Parathyroid adenoma (tissue), 2 donors: ENCODE results near the gene TOR1AIP1.

Experiments
- H2AFZ ChIP-seq: fragments of 300-600 bp; sonication (generic); one replicate; pipeline ENCODE4 v1.7.0; 2017; ENCODE audit warnings: antibody characterized with exemption, mild to moderate bottlenecking
- H3K27ac ChIP-seq: fragments of 300-600 bp; sonication (generic); one replicate; pipeline ENCODE4 v1.7.0; 2017
- H3K27me3 ChIP-seq: fragments of 300-600 bp; sonication (generic); one replicate; pipeline ENCODE4 v1.7.0; 2017; ENCODE audit warnings: low read length; ENCODE audit not compliant: control insufficient read depth, insufficient read depth
- H3K36me3 ChIP-seq: fragments of 300-600 bp; sonication (generic); one replicate; pipeline ENCODE4 v1.7.0; 2017; ENCODE audit warnings: low read length; ENCODE audit not compliant: control insufficient read depth, insufficient read depth
- H3K4me1 ChIP-seq: fragments of 300-600 bp; sonication (generic); one replicate; pipeline ENCODE4 v1.7.0; 2017; ENCODE audit warnings: control low read depth
- H3K4me2 ChIP-seq: fragments of 300-600 bp; sonication (generic); one replicate; pipeline ENCODE4 v1.7.0; 2017; ENCODE audit warnings: low read length
- H3K4me3 ChIP-seq: fragments of 300-600 bp; sonication (generic); one replicate; pipeline ENCODE4 v1.7.0; 2017; ENCODE audit warnings: low read depth, low read length
- H3K79me2 ChIP-seq: fragments of 300-600 bp; sonication (generic); one replicate; pipeline ENCODE4 v1.7.0; 2017; ENCODE audit warnings: control low read depth
- H3K9ac ChIP-seq: fragments of 300-600 bp; sonication (generic); one replicate; pipeline ENCODE4 v1.7.0; 2017; ENCODE audit warnings: mild to moderate bottlenecking
- H3K9me3 ChIP-seq: fragments of 300-600 bp; sonication (generic); one replicate; pipeline ENCODE4 v1.7.0; 2017; ENCODE audit warnings: low read length; ENCODE audit not compliant: control insufficient read depth
- TF ChIP-seq, protein P1 (sequence below): fragments of 300-600 bp; sonication (generic); IDR thresholded peaks from one replicate; pipeline ENCODE4 v1.7.0; 2017; ENCODE audit warnings: antibody characterized with exemption, mild to moderate bottlenecking
- donor health status: primary hyperparathyroidism.

TOR1AIP1 gene

DNA sequence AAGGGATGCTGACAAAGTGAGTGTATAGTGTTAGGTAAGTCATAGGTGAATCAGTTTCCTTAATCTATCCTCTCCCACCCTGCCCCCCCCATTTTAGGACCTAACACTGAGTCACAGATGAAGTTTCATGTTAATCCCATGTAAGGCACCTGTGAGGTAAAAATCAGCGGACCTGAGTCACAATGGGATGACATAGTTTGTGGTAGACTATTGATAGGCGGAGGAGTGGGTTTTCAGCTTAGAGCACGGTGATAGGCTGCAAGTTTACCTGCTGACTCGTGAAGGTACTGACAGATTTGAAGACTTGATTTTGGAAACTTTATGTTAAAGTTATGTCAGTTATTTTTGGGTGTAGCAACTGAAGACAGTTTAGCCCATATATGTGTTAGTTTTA is 1.7 kb downstream of the TOR1AIP1 start:
- Histone ChIP-seq H3K36me3 (no peaks in the 10 kb centered on the region), H3K27ac (peak overlapping the region; percentile 24), H3K27me3 (no peaks in the 10 kb centered on the region), H3K4me1 (peaks cover 7% of the 10 kb centered on the region), H3K9ac (no peak overlapping the region), H3K4me3 (peak overlapping the region; percentile 97), H3K9me3 (no peaks in the 10 kb centered on the region), H3K4me2 (peak overlapping the region; percentile 88), H2AFZ (no peak overlapping the region), H3K79me2 (peaks cover 16% of the 10 kb centered on the region)
- TF ChIP-seq, protein P1, sequence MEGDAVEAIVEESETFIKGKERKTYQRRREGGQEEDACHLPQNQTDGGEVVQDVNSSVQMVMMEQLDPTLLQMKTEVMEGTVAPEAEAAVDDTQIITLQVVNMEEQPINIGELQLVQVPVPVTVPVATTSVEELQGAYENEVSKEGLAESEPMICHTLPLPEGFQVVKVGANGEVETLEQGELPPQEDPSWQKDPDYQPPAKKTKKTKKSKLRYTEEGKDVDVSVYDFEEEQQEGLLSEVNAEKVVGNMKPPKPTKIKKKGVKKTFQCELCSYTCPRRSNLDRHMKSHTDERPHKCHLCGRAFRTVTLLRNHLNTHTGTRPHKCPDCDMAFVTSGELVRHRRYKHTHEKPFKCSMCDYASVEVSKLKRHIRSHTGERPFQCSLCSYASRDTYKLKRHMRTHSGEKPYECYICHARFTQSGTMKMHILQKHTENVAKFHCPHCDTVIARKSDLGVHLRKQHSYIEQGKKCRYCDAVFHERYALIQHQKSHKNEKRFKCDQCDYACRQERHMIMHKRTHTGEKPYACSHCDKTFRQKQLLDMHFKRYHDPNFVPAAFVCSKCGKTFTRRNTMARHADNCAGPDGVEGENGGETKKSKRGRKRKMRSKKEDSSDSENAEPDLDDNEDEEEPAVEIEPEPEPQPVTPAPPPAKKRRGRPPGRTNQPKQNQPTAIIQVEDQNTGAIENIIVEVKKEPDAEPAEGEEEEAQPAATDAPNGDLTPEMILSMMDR, result no peak

DNA sequence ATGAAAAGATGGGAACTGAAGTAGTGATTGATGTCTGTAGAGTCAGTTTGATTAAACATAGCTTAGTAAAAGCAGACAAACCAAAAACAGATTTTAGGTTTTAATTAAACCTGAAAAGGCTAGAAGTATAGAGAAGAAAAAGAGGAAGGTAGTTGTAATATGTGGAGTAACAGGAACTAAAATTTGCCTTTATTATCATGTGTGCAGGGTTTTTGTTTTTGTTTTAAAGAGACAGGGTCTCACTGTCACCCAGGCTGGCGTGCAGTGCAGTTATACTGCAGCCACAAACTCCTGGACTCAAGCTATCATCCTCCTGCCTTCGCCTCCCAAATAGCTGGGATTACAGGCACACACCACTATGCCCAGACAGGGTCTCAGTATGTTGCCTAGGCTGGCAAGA is 6.0 kb downstream of the TOR1AIP1 start:
- TF ChIP-seq, protein P1, result no peak
- Histone ChIP-seq H3K27ac (no peak overlapping the region), H2AFZ (no peak overlapping the region), H3K9me3 (no peaks in the 10 kb centered on the region), H3K79me2 (peaks cover 18% of the 10 kb centered on the region), H3K27me3 (no peaks in the 10 kb centered on the region), H3K4me2 (no peak overlapping the region), H3K36me3 (no peaks in the 10 kb centered on the region), H3K4me3 (no peak overlapping the region), H3K4me1 (peaks cover 3% of the 10 kb centered on the region), H3K9ac (no peak overlapping the region)

DNA sequence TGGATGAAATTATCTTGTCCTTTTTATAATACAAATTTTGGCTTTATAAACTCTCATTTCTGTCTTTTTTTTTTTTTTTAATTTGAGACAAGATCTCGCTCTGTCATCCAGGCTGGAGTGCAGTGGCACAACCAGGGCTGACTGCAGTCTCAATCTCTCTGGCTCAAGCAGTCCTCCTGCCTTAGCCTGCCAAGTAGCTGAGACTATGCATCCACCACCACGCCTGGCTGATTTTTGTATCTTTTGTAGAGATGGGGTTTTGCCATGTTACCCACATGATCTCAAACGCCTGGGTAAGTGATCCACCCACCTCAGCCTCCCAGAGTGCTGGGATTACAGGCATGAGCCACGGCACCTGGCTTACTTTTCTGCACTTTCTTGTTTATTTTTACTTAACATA is 7.5 kb downstream of the TOR1AIP1 start:
- Histone ChIP-seq H2AFZ (no peak overlapping the region), H3K9me3 (no peaks in the 10 kb centered on the region), H3K4me2 (no peak overlapping the region), H3K9ac (no peak overlapping the region), H3K4me1 (no peaks in the 10 kb centered on the region), H3K4me3 (no peak overlapping the region), H3K27me3 (no peaks in the 10 kb centered on the region), H3K27ac (no peak overlapping the region), H3K36me3 (no peaks in the 10 kb centered on the region), H3K79me2 (peaks cover 15% of the 10 kb centered on the region)
- TF ChIP-seq, protein P1, result no peak

DNA sequence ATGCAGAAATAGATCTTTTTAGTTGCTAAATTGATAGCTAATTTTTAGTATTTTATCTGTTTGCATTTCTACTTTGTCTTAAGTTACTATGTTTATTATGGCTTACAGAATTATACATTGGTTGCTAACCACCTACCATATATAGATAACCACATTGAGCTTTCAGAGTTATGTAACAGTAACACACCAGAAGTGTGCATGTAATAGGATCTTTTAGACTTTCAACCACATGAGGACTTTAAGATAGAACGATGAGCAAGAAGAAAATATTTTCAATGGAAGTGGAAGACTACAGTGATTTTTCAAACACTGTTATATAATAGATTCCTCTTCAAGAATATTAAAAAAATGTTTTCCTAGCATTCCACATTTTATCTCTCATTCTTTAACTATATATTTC is 28.8 kb downstream of the TOR1AIP1 start:
- Histone ChIP-seq H3K4me3 (no peak overlapping the region), H2AFZ (no peak overlapping the region), H3K4me1 (no peaks in the 10 kb centered on the region), H3K36me3 (no peaks in the 10 kb centered on the region), H3K27me3 (no peaks in the 10 kb centered on the region), H3K9me3 (no peaks in the 10 kb centered on the region), H3K9ac (no peak overlapping the region), H3K4me2 (no peak overlapping the region), H3K27ac (no peak overlapping the region), H3K79me2 (no peaks in the 10 kb centered on the region)
- TF ChIP-seq, protein P1, result no peak

DNA sequence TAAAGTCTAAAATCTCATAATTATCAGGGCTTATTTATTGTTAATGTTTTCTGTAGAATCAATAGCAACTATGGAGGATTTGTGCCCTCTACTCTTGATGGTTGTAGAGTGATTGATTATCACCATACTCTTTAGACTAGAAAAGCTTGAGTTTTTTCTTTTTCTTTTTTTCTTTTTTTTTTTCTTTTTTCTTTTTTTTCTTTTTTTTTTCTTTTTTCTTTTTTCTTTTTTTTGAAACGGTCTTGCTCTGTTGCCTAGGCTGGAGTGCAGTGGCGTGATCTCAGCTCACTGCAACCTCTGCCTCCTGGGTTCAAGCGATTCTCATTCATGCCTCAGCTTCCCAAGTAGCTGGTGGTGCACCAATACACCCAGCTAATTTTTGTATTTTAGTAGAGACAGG is 29.7 kb downstream of the TOR1AIP1 start:
- Histone ChIP-seq H2AFZ (no peak overlapping the region), H3K9ac (no peak overlapping the region), H3K79me2 (no peaks in the 10 kb centered on the region), H3K27me3 (no peaks in the 10 kb centered on the region), H3K4me2 (no peak overlapping the region), H3K9me3 (no peaks in the 10 kb centered on the region), H3K27ac (no peak overlapping the region), H3K36me3 (no peaks in the 10 kb centered on the region), H3K4me1 (no peaks in the 10 kb centered on the region), H3K4me3 (no peak overlapping the region)
- TF ChIP-seq, protein P1, result no peak
